HepG2 (cell line): ENCODE results near the gene DPM1. TPM values are rescaled to one million over a fixed set of nuclear protein-coding genes. Genes with fewer than 3 reads are reported as not detected.

Experiments used
- ATAC-seq: fragments of 200-7000 bp; cut with Tn5 transposase; 3 replicates; pipeline ENCODE4 v1.9.1; 2020; ENCODE audit warnings: mild to moderate bottlenecking, moderate library complexity
- BruUV-seq: library from RNA; stranded (reverse); fragments of 400-500 nt; replicated peaks from 2 replicates; lab custom pipeline; 2021; lab: Mats Ljungman, UMichigan
- CTCF ChIA-PET: fragments of 300-600 bp; formaldehyde crosslinking; extraction: SDS; loops from one replicate; lab custom pipeline; 2021; ENCODE audit warnings: low total read pairs, inconsistent platforms, low intra/inter-chr PET ratio; lab: Yijun Ruan, JAX
- POLR2A ChIA-PET: fragments of 350-600 bp; sonication (Branson Sonifier 250); formaldehyde crosslinking; loops from one replicate; lab custom pipeline; 2020; ENCODE audit warnings: antibody characterized with exemption, inconsistent platforms; lab: Yijun Ruan, JAX
- DNase-seq: peaks from one replicate; pipeline ENCODE4 v3.0.0-alpha.2; 2015; ENCODE audit warnings: low spot score
- FAIRE-seq: peaks from 3 replicates; lab custom pipeline; 2011; peaks lifted over from hg19 to GRCh38; lab: Jason Lieb, UNC
- H2AFZ ChIP-seq: one replicate; pipeline ENCODE4 v1.6.1; 2011; ENCODE audit warnings: low read length, inconsistent platforms
- H3K27ac ChIP-seq: fragments of 300-600 bp; 3 replicates; pipeline ENCODE4 v1.8.0; 2011; ENCODE audit warnings: mixed run types, mild to moderate bottlenecking, mixed read lengths, low read length, inconsistent platforms; ENCODE audit not compliant: insufficient read depth; ENCODE audit errors: extremely low read length
- H3K27me3 ChIP-seq, 2 experiments: fragments of 200-600 bp in 1 of 2; 2 replicates in 1 of 2; 3 replicates in 1 of 2; pipeline versions ENCODE4 v1.6.0 to v1.8.0; 2011; ENCODE audit warnings: low read length in 2 of 2, mild to moderate bottlenecking in 2 of 2, moderate library complexity in 2 of 2, inconsistent platforms in 1 of 2; ENCODE audit not compliant: insufficient read depth in 2 of 2, control insufficient read depth in 1 of 2
- H3K36me3 ChIP-seq, 2 experiments: fragments of 200-600 bp in 1 of 2; replicated peaks in 1 of 2; 2 replicates in 1 of 2; 3 replicates in 1 of 2; pipeline versions ENCODE4 v1.5.1 to v1.8.0; 2011; ENCODE audit warnings: low read length in 2 of 2, inconsistent platforms in 1 of 2; ENCODE audit not compliant: insufficient read depth in 2 of 2, control insufficient read depth in 1 of 2
- H3K4me1 ChIP-seq: 2 replicates; pipeline ENCODE4 v1.5.1; 2012; ENCODE audit warnings: low read length, inconsistent platforms; ENCODE audit not compliant: insufficient read depth
- H3K4me2 ChIP-seq: 2 replicates; pipeline ENCODE4 v1.6.0; 2011; ENCODE audit warnings: low read depth, low read length, inconsistent platforms
- H3K4me3 ChIP-seq, 3 experiments: fragments of 200-600 bp in 1 of 3; sonication (generic), shearing (Covaris generic) in 1 of 3; replicated peaks in 1 of 3; 2 replicates each; pipeline ENCODE4 v1.5.1; 2011 to 2016; ENCODE audit warnings: low read length in 3 of 3, inconsistent platforms in 2 of 3, low read depth in 2 of 3, mild to moderate bottlenecking in 2 of 3, control low read depth in 1 of 3, mixed read lengths in 1 of 3; ENCODE audit not compliant: insufficient read depth in 1 of 3
- H3K79me2 ChIP-seq: one replicate; pipeline ENCODE4 v1.6.1; 2011; ENCODE audit warnings: low read length, inconsistent platforms; ENCODE audit not compliant: insufficient read depth
- H3K9ac ChIP-seq: 2 replicates; pipeline ENCODE4 v1.6.0; 2011; ENCODE audit warnings: mild to moderate bottlenecking, low read depth, low read length, inconsistent platforms; ENCODE audit not compliant: insufficient read depth
- H3K9me3 ChIP-seq: 2 replicates; pipeline ENCODE4 v1.5.1; 2012; ENCODE audit warnings: mild to moderate bottlenecking, low read length
- H4K20me1 ChIP-seq: 2 replicates; pipeline ENCODE4 v1.6.0; 2011; ENCODE audit warnings: inconsistent platforms, mild to moderate bottlenecking, low read length, moderate library complexity; ENCODE audit not compliant: insufficient read depth
- ARNT ChIP-seq: fragments of 450-650 bp; IDR thresholded peaks from 2 replicates; pipeline ENCODE4 v1.6.1; 2017
- CEBPG ChIP-seq: IDR thresholded peaks from 2 replicates; pipeline ENCODE4 v1.6.1; 2016
- FOXK1 ChIP-seq: sonication (generic); formaldehyde crosslinking; IDR thresholded peaks from 2 replicates; pipeline ENCODE4 v1.4.0; 2020; ENCODE audit warnings: low read depth, missing genetic modification reagents, borderline replicate concordance
- FOXK2 ChIP-seq: fragments of 450-650 bp; IDR thresholded peaks from 2 replicates; pipeline ENCODE4 v1.6.1; 2016
- HNF4A ChIP-seq: sonication (generic); formaldehyde crosslinking; IDR thresholded peaks from 2 replicates; pipeline ENCODE4 v1.4.0; 2020; ENCODE audit warnings: missing genetic modification reagents
- MIXL1 ChIP-seq: IDR thresholded peaks from 2 replicates; pipeline ENCODE4 v1.6.1; 2016
- MXI1 ChIP-seq: IDR thresholded peaks from 3 replicates; pipeline ENCODE4 v1.6.1; 2012; ENCODE audit warnings: low read depth, low read length, inconsistent platforms, borderline replicate concordance
- NFKBIZ ChIP-seq: IDR thresholded peaks from 2 replicates; pipeline ENCODE4 v1.6.1; 2018; ENCODE audit warnings: missing genetic modification reagents, missing compliant biosample characterization
- REXO4 ChIP-seq: sonication (generic); formaldehyde crosslinking; IDR thresholded peaks from 2 replicates; pipeline ENCODE4 v1.8.0; 2022; ENCODE audit warnings: missing genetic modification reagents, mild to moderate bottlenecking, borderline replicate concordance
- ZNF687 ChIP-seq: sonication (generic); formaldehyde crosslinking; IDR thresholded peaks from 2 replicates; pipeline ENCODE4 v1.5.1; 2020; ENCODE audit warnings: mild to moderate bottlenecking, missing genetic modification reagents, moderate library complexity
- WGBS: methylation state at CpG from one replicate; pipeline ENCODE4 v1.1.6; 2017; ENCODE audit warnings: low lambda C conversion rate; 5-methylcytosine and 5-hydroxymethylcytosine counted together
- in situ Hi-C: cut with HindIII; loops from 2 replicates; pipeline ENCODE4 v1.10.0; 2017; ENCODE audit warnings: low pct_unique_long_range_greater_than_20kb; ENCODE audit not compliant: extremely low pct_ligation_motif_present
- intact Hi-C: fragments of 100-400 bp; cut with micrococcal nuclease; formaldehyde crosslinking; loops from one replicate; pipeline ENCODE4 v1.10.0; 2022; ENCODE audit not compliant: unreplicated experiment
- polyA plus RNA-seq, 8 experiments: library from polyadenylated mRNA; depleted of rRNA in 3 of 8; stranded (reverse) in 7 of 8; unstranded in 1 of 8; fragments of >200 nt; fragmentation: Illumina TruSeq in 4 of 8; extraction: Trizol in 4 of 8; gene quantifications; 2 replicates each; pipeline versions ENCODE4 v1.2.1 to v1.2.3, GENCODE V29; 2011 to 2016; ENCODE audit warnings: low read depth in 4 of 8, missing spikeins in 1 of 8, mixed read lengths in 1 of 8; ENCODE audit not compliant: insufficient read depth in 1 of 8
- total RNA-seq, 5 experiments: library from RNA; depleted of rRNA; stranded (reverse); fragments of >200 nt; fragmentation: Illumina TruSeq; extraction: Trizol; gene quantifications; 2 replicates each; pipeline ENCODE4 v1.2.3, GENCODE V29; 2016; ENCODE audit warnings: low read depth in 1 of 5

The DPM1 gene
- total and polyA plus RNA-seq, 2 of the 13 experiments (the other 11 are each of a cell fraction or from before 2014, with no cell fraction given): 83.2 to 161 TPM

GRCh38 chr20:50975701-50976330, 17.5 kb upstream of the DPM1 start (continued):
- TF ChIP-seq ZNF687 (CRISPR knock-in tag): peak; percentile 30; the same call in 1 of the 2 replicates
- TF ChIP-seq MIXL1 (CRISPR knock-in tag): no peak
- TF ChIP-seq FOXK2: 0 out of 2 replicates have a peak, but pooled peaks have one; percentile 19
- no peak for TF ChIP-seq REXO4
- peak; percentile 41; the same call in 1 of the 2 replicates for TF ChIP-seq FOXK1
- peak; percentile 63; the same call in 1 of the 2 replicates for TF ChIP-seq HNF4A (CRISPR knock-in tag)
- no peak for TF ChIP-seq ARNT
- TF ChIP-seq MXI1: 0 out of 3 replicates have a peak, but pooled peaks have one; percentile 9
- TF ChIP-seq CEBPG (CRISPR knock-in tag): peak; percentile 65

- no peaks in the 10 kb centered on the region for H3K9me3 ChIP-seq
- no peak overlapping the region for H3K9ac ChIP-seq
- CTCF ChIA-PET: no interaction called here
- in situ Hi-C loops: no loop called here
- no peak overlapping the region for H3K4me3 ChIP-seq
- H3K4me1 ChIP-seq: no peaks in the 10 kb centered on the region
- DNase-seq: no peak
- H3K4me2 ChIP-seq: no peak overlapping the region
- TF ChIP-seq NFKBIZ (CRISPR knock-in tag): no peak
- POLR2A ChIA-PET: interaction anchor here (3.2 kb wide), 1 partner anchor 12 kb away, joined by 16 read pairs; the partner anchor contains the start of genes DPM1 and MOCS3
- no peak overlapping the region for H2AFZ ChIP-seq
- WGBS: 44% methylated on average over 8 of the region's 8 CpGs
- no peaks in the 10 kb centered on the region for H4K20me1 ChIP-seq
- H3K36me3 ChIP-seq: no peaks in the 10 kb centered on the region
- no TSS peak for BruUV-seq
- intact Hi-C loops: no loop called here
- H3K27ac ChIP-seq: no peak overlapping the region
- no peaks in the 10 kb centered on the region for H3K79me2 ChIP-seq
- H3K27me3 ChIP-seq: peaks cover 7 to 50% of the 10 kb centered on the region in 2 experiments; a peak in 4 of 5 replicates
- ATAC-seq: no peak; the same call in 2 of the 3 replicates
- FAIRE-seq: no peak
Observed at GRCh38 chr20:50969912-50970311, 11.6 kb upstream of the DPM1 start.
